Hematopoietic multipotent progenitor cell treated with erythropoietin and hydrocortisone succinate and interleukin-3 and kit ligand, for 8 days (in vitro differentiated cells): ENCODE measurements around the gene TMEM82.

Source experiments
- DNase-seq: peaks from one replicate; pipeline ENCODE4 v3.0.0-alpha.2; 2015

TMEM82 gene

GRCh38 chr1:15736892-15737261 is 5.4 kb upstream of the TMEM82 start:
- no peak for DNase-seq

- no peak for DNase-seq
Measured at GRCh38 chr1:15737324-15738319, 4.7 kb upstream of the TMEM82 start.

GRCh38 chr1:15738416-15739113 is 3.7 kb upstream of the TMEM82 start:
- no peak for DNase-seq

GRCh38 chr1:15739259-15739658 is 3.0 kb upstream of the TMEM82 start:
- DNase-seq, result no peak

- DNase-seq, result no peak
Measured at GRCh38 chr1:15739745-15740144, 2.6 kb upstream of the TMEM82 start.

GRCh38 chr1:15740924-15741850 is 1.1 kb upstream of the TMEM82 start:
- peak; percentile 65 for DNase-seq

GRCh38 chr1:15744122-15744679 is 1.9 kb downstream of the TMEM82 start:
- DNase-seq, result no peak

- no peak for DNase-seq
Measured at GRCh38 chr1:15747378-15747777, 5.1 kb downstream of the TMEM82 start.

- no peak for DNase-seq
Measured at GRCh38 chr1:15748264-15748663, 6.0 kb downstream of the TMEM82 start.

- no peak for DNase-seq
Measured at GRCh38 chr1:15748690-15749398, 6.5 kb downstream of the TMEM82 start.

GRCh38 chr1:15749399-15750291 is 7.3 kb downstream of the TMEM82 start:
- no peak for DNase-seq

GRCh38 chr1:15750924-15751323 is 8.6 kb downstream of the TMEM82 start:
- DNase-seq, result no peak

- DNase-seq, result no peak
Measured at GRCh38 chr1:15751717-15752116, 9.4 kb downstream of the TMEM82 start.

GRCh38 chr1:15753776-15754175 is 11.5 kb downstream of the TMEM82 start:
- DNase-seq, result no peak

GRCh38 chr1:15755021-15755645 is 12.8 kb downstream of the TMEM82 start:
- DNase-seq, result no peak

- peak; percentile 29 for DNase-seq
Measured at GRCh38 chr1:15755646-15756040, 13.3 kb downstream of the TMEM82 start.

- no peak for DNase-seq
Measured at GRCh38 chr1:15756143-15757015, 14.1 kb downstream of the TMEM82 start.

- no peak for DNase-seq
Measured at GRCh38 chr1:15757016-15757543, 14.8 kb downstream of the TMEM82 start.
